MM.1S (cell line): ENCODE results near the gene CXCL17.

ENCODE experiments used
- DNase-seq: peaks from one replicate; pipeline ENCODE4 v3.0.0-alpha.2; 2015
- H2AFZ ChIP-seq: fragments of 300-600 bp; sonication (generic); 2 replicates; pipeline ENCODE4 v1.6.0; 2016; ENCODE audit warnings: antibody characterized with exemption, low read length
- H3F3A ChIP-seq: fragments of 300-600 bp; sonication (generic); 2 replicates; pipeline ENCODE4 v1.6.1; 2016; ENCODE audit warnings: mild to moderate bottlenecking, antibody characterized with exemption, low read length, moderate library complexity, mixed read lengths; ENCODE audit not compliant: insufficient read depth
- H3K27ac ChIP-seq: fragments of 300-600 bp; sonication (generic); 2 replicates; pipeline ENCODE4 v1.5.1; 2016; ENCODE audit warnings: mild to moderate bottlenecking, low read length
- H3K27me3 ChIP-seq: fragments of 300-600 bp; sonication (generic); replicated peaks from 2 replicates; pipeline ENCODE4 v1.6.0; 2016; ENCODE audit warnings: low read length; ENCODE audit not compliant: insufficient read depth
- H3K36me3 ChIP-seq: fragments of 300-600 bp; sonication (generic); replicated peaks from 2 replicates; pipeline ENCODE4 v1.6.1; 2016; ENCODE audit warnings: mild to moderate bottlenecking, low read length, mixed read lengths; ENCODE audit not compliant: insufficient read depth
- H3K4me1 ChIP-seq: fragments of 300-600 bp; sonication (generic); 2 replicates; pipeline ENCODE4 v1.6.1; 2016; ENCODE audit warnings: low read length, mixed read lengths
- H3K4me2 ChIP-seq: fragments of 300-600 bp; sonication (generic); 2 replicates; pipeline ENCODE4 v1.6.0; 2016; ENCODE audit warnings: low read depth, low read length
- H3K4me3 ChIP-seq: fragments of 300-600 bp; sonication (generic); 2 replicates; pipeline ENCODE4 v1.5.1; 2016; ENCODE audit warnings: low read length, mixed read lengths
- H3K79me2 ChIP-seq: fragments of 300-600 bp; sonication (generic); 2 replicates; pipeline ENCODE4 v1.6.1; 2016; ENCODE audit warnings: mixed run types, low read length, mixed read lengths
- H3K9ac ChIP-seq: fragments of 300-600 bp; sonication (generic); 2 replicates; pipeline ENCODE4 v1.6.1; 2016; ENCODE audit warnings: low read length, mixed read lengths
- H3K9me2 ChIP-seq: fragments of 300-600 bp; sonication (generic); replicated peaks from 2 replicates; pipeline ENCODE4 v1.6.1; 2016; ENCODE audit warnings: mild to moderate bottlenecking, low read length, mixed read lengths; ENCODE audit not compliant: insufficient read depth
- H3K9me3 ChIP-seq: fragments of 300-600 bp; sonication (generic); replicated peaks from 2 replicates; pipeline ENCODE4 v1.6.1; 2016; ENCODE audit warnings: mild to moderate bottlenecking, low read length, mixed read lengths; ENCODE audit not compliant: insufficient read depth
- H4K20me1 ChIP-seq: fragments of 300-600 bp; sonication (generic); 2 replicates; pipeline ENCODE4 v1.6.1; 2016; ENCODE audit warnings: mild to moderate bottlenecking, low read length, moderate library complexity, mixed read lengths; ENCODE audit not compliant: insufficient read depth
- CTCF ChIP-seq: fragments of 300-600 bp; sonication (generic); IDR thresholded peaks from 2 replicates; pipeline ENCODE4 v1.5.1; 2016; ENCODE audit warnings: antibody characterized with exemption, low read length, mixed read lengths
- EZH2 ChIP-seq: fragments of 300-600 bp; sonication (generic); optimal IDR thresholded peaks from 2 replicates; pipeline ENCODE3; 2017; ENCODE audit warnings: low read depth, mild to moderate bottlenecking, antibody characterized with exemption, low read length, mixed read lengths
- EZH2phosphoT487 ChIP-seq: fragments of 300-600 bp; sonication (generic); IDR thresholded peaks from 2 replicates; pipeline ENCODE4 v1.6.1; 2018; ENCODE audit warnings: antibody characterized with exemption, low read length

Gene CXCL17

GRCh38 chr19:42435316-42435715, 7.4 kb downstream of the CXCL17 start:
- Histone ChIP-seq H3K27ac (no peak overlapping the region), H3F3A (no peaks in the 10 kb centered on the region), H3K9ac (no peak overlapping the region), H3K4me3 (no peak overlapping the region), H3K4me1 (peaks cover 5% of the 10 kb centered on the region; the same call in 1 of the 2 replicates), H3K9me2 (no peaks in the 10 kb centered on the region), H3K9me3 (no peaks in the 10 kb centered on the region), H3K4me2 (no peak overlapping the region), H2AFZ (no peak overlapping the region), H3K27me3 (no peaks in the 10 kb centered on the region), H3K36me3 (no peaks in the 10 kb centered on the region), H4K20me1 (no peaks in the 10 kb centered on the region), H3K79me2 (no peaks in the 10 kb centered on the region)
- DNase-seq = no peak
- TF ChIP-seq CTCF (no peak), EZH2phosphoT487 (no peak), EZH2 (no peak)

DNA sequence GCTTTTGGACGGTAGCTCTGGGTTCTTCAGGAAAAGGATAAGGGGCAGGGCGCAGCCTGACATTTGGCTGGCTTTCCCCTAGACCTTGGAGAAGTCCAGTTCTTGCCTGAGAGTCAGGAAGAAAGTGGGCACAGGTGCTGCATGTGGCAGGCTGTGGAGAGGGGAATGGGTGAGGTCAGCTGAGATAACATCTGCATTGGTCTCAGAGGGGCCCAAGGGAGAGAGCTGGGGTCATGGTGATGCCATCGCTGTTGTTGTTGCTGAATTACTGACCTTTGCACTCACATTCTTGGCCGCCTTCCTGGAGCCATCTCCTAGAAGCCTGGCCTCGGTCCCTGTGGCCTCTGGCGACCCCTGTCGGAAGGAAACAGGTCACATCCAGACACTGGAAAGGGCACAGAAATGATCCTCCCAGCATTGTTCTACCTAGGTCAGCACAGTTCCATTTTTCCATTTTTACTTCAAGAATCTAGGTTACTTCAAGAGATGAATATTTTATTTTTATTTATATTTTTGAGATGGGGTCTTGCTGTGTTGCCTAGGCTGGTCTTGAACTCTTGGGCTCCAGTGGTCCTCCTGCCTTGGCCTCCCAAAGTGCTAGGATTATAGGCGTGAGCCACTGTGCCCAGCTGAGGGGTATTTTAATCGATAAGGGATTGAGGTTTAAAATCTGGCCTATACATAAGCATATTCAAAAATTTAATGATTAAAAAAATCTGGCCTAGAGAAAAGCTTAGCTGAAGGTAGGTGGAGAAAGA, 9.1 kb downstream of the CXCL17 start:
- Histone ChIP-seq H3K9ac (no peak overlapping the region), H4K20me1 (no peaks in the 10 kb centered on the region), H3K27ac (no peak overlapping the region)

GRCh38 chr19:42431486-42431885, 11.3 kb downstream of the CXCL17 start:
- Histone ChIP-seq H3K36me3 (no peaks in the 10 kb centered on the region), H3F3A (no peaks in the 10 kb centered on the region), H3K4me2 (no peak overlapping the region), H3K9me3 (no peaks in the 10 kb centered on the region), H2AFZ (no peak overlapping the region), H3K27me3 (no peaks in the 10 kb centered on the region), H3K27ac (no peak overlapping the region), H3K4me1 (peaks cover 5% of the 10 kb centered on the region; the same call in 1 of the 2 replicates), H3K9ac (no peak overlapping the region), H3K9me2 (no peaks in the 10 kb centered on the region), H4K20me1 (no peaks in the 10 kb centered on the region), H3K4me3 (no peak overlapping the region), H3K79me2 (no peaks in the 10 kb centered on the region)
- no peak for DNase-seq
- no peak for TF ChIP-seq EZH2
- no peak for TF ChIP-seq EZH2phosphoT487
- TF ChIP-seq CTCF = no peak

More for the DNA sequence above, 9.1 kb downstream of the CXCL17 start:
- Histone ChIP-seq H3K4me1 (peaks cover 5% of the 10 kb centered on the region; the same call in 1 of the 2 replicates), H3K4me3 (no peak overlapping the region), H3K27me3 (no peaks in the 10 kb centered on the region), H3K79me2 (no peaks in the 10 kb centered on the region), H3K9me2 (no peaks in the 10 kb centered on the region), H3K9me3 (no peaks in the 10 kb centered on the region), H3K36me3 (no peaks in the 10 kb centered on the region), H2AFZ (peak overlapping the region; percentile 83), H3K4me2 (peak overlapping the region; percentile 35; the same call in 1 of the 2 replicates), H3F3A (no peaks in the 10 kb centered on the region)
- TF ChIP-seq EZH2 = no peak
- TF ChIP-seq CTCF = peak; percentile 93
- peak; percentile 68 for DNase-seq
